Activated T-cell treated with anti-CD3 and anti-CD28 coated beads, Interleukin-2, amount 50 U/mL, for 72 hours (primary cell): ENCODE data around the gene PROSER1. TPM values are rescaled to one million over a fixed set of nuclear protein-coding genes. Genes with fewer than 3 reads are reported as not detected.
"Not testable (repeated sequence)": the region's sequence is repeated elsewhere in the genome, so short reads cannot be mapped to it uniquely, and the experiment has no call there.

Experiments
- ATAC-seq, 2 donors: fragments of 150-1000 bp; cut with Tn5 transposase; replicated peaks in 1 of 2; 2 replicates each; pipeline ENCODE4 v1.10.0; 2021; ENCODE audit warnings: moderate library complexity in 2 of 2, mild to moderate bottlenecking in 1 of 2
- DNase-seq, 2 donors: peaks; one replicate each; pipeline ENCODE4 v3.0.0; 2021 to 2022; ENCODE audit warnings: mixed read lengths in 1 of 2
- H3K27ac Mint-ChIP-seq: one replicate; pipeline ENCODE4 v1.8.0; 2022; ENCODE audit warnings: mild to moderate bottlenecking, moderate library complexity, mixed read lengths
- H3K27me3 Mint-ChIP-seq: one replicate; pipeline ENCODE4 v1.8.0; 2022; ENCODE audit warnings: low read depth, mixed read lengths
- H3K36me3 Mint-ChIP-seq, 2 donors: one replicate each; pipeline ENCODE4 v1.8.0; 2022; ENCODE audit warnings: mixed read lengths in 2 of 2, mild to moderate bottlenecking in 1 of 2; ENCODE audit not compliant: insufficient read depth in 2 of 2
- H3K4me1 Mint-ChIP-seq: one replicate; pipeline ENCODE4 v1.8.0; 2022; ENCODE audit warnings: low read depth, mixed read lengths
- H3K4me3 Mint-ChIP-seq, 2 donors: one replicate each; pipeline ENCODE4 v1.8.0; 2022; ENCODE audit warnings: mild to moderate bottlenecking in 2 of 2, mixed read lengths in 2 of 2, moderate library complexity in 2 of 2
- H3K9me3 Mint-ChIP-seq, 2 donors: one replicate each; pipeline ENCODE4 v1.8.0; 2022; ENCODE audit warnings: mixed read lengths in 2 of 2
- total RNA-seq, 2 donors: library from RNA; stranded (reverse); gene quantifications; one replicate each; pipeline ENCODE4 v1.2.3, GENCODE V29; 2022

PROSER1 gene
- total RNA-seq, 2 donors from 2014 or later, result 114 to 116 TPM

- Mint-ChIP-seq H3K27ac (no peak overlapping the region), H3K36me3 (peaks cover 21 to 34% of the 10 kb centered on the region in 2 donors), H3K9me3 (no peaks in the 10 kb centered on the region), H3K4me1 (no peaks in the 10 kb centered on the region), H3K27me3 (no peaks in the 10 kb centered on the region), H3K4me3 (no peak overlapping the region)
- ATAC-seq (peak; percentile 58 to 72), DNase-seq (peak in 1 of 2 donors; percentile 6)
Observed at GRCh38 chr13:39016787-39017186, 21.1 kb downstream of the PROSER1 start.

GRCh38 chr13:39016087-39016486 lies 21.8 kb downstream of the PROSER1 start:
- Mint-ChIP-seq H3K4me1 (no peaks in the 10 kb centered on the region), H3K4me3 (no peak overlapping the region), H3K27ac (no peak overlapping the region), H3K27me3 (no peaks in the 10 kb centered on the region), H3K36me3 (peaks cover 21 to 33% of the 10 kb centered on the region in 2 donors), H3K9me3 (no peaks in the 10 kb centered on the region)
- ATAC-seq, result peak; percentile 54 to 81
- no peak for DNase-seq

- no peak overlapping the region for H3K4me3 Mint-ChIP-seq
- ATAC-seq, result no peak
- no peak overlapping the region for H3K27ac Mint-ChIP-seq
- H3K9me3 Mint-ChIP-seq, result no peaks in the 10 kb centered on the region
- H3K36me3 Mint-ChIP-seq, result peaks cover 25 to 43% of the 10 kb centered on the region in 2 donors
- DNase-seq, result no peak
- no peaks in the 10 kb centered on the region for H3K27me3 Mint-ChIP-seq
- H3K4me1 Mint-ChIP-seq, result no peaks in the 10 kb centered on the region
Observed at GRCh38 chr13:39013462-39013861, 24.4 kb downstream of the PROSER1 start.

- no peak for ATAC-seq
Observed at GRCh38 chr13:39012608-39013007, 25.3 kb downstream of the PROSER1 start.

GRCh38 chr13:39006371-39007111 lies 31.3 kb downstream of the PROSER1 start:
- not testable (repeated sequence) for ATAC-seq, H3K27ac Mint-ChIP-seq, H3K27me3 Mint-ChIP-seq, DNase-seq, H3K4me3 Mint-ChIP-seq, H3K9me3 Mint-ChIP-seq, H3K4me1 Mint-ChIP-seq
- peaks cover 10 to 23% of the 10 kb centered on the region in 2 donors for H3K36me3 Mint-ChIP-seq

More at GRCh38 chr13:39012608-39013007, 25.3 kb downstream of the PROSER1 start:
- DNase-seq, result no peak
- Mint-ChIP-seq H3K4me1 (no peaks in the 10 kb centered on the region), H3K27me3 (no peaks in the 10 kb centered on the region), H3K4me3 (no peak overlapping the region), H3K36me3 (peaks cover 27 to 47% of the 10 kb centered on the region in 2 donors), H3K27ac (peak overlapping the region; percentile 36), H3K9me3 (peaks cover 0 to 3% of the 10 kb centered on the region in 2 donors)

GRCh38 chr13:38998739-38999138 lies 39.1 kb downstream of the PROSER1 start:
- H3K4me3 Mint-ChIP-seq, result no peak overlapping the region
- H3K4me1 Mint-ChIP-seq, result no peaks in the 10 kb centered on the region
- ATAC-seq, result no peak
- H3K27ac Mint-ChIP-seq, result no peak overlapping the region
- no peaks in the 10 kb centered on the region for H3K9me3 Mint-ChIP-seq
- DNase-seq, result no peak
- no peaks in the 10 kb centered on the region for H3K27me3 Mint-ChIP-seq
- H3K36me3 Mint-ChIP-seq, result no peaks in the 10 kb centered on the region

- Mint-ChIP-seq H3K36me3 (no peaks in the 10 kb centered on the region), H3K4me3 (no peak overlapping the region), H3K27ac (no peak overlapping the region), H3K4me1 (no peaks in the 10 kb centered on the region), H3K9me3 (no peaks in the 10 kb centered on the region), H3K27me3 (peaks cover 12% of the 10 kb centered on the region)
- no peak for ATAC-seq
- DNase-seq, result no peak
Observed at GRCh38 chr13:38993381-38993780, 44.5 kb downstream of the PROSER1 start.

- Mint-ChIP-seq H3K9me3 (no peaks in the 10 kb centered on the region), H3K27ac (no peak within 1 kb of the TSS), H3K36me3 (no peaks in the 10 kb centered on the region), H3K4me1 (no peaks in the 10 kb centered on the region), H3K4me3 (no peak within 1 kb of the TSS), H3K27me3 (peaks cover 18% of the 10 kb centered on the region)
- no peak for ATAC-seq
- DNase-seq, result no peak
Observed at GRCh38 chr13:38990693-38991092, 47.2 kb downstream of the PROSER1 start, which contains the start of gene STOML3. Gene STOML3, minus strand, starts transcription at chr13:38990831. Its CDS starts 110 bp downstream, at chr13:38990721.

GRCh38 chr13:38981096-38981495 lies 56.8 kb downstream of the PROSER1 start:
- Mint-ChIP-seq H3K9me3 (peaks cover 0 to 8% of the 10 kb centered on the region in 2 donors), H3K4me3 (no peak overlapping the region), H3K27me3 (peaks cover 30% of the 10 kb centered on the region), H3K36me3 (peaks cover 4 to 7% of the 10 kb centered on the region in 2 donors), H3K27ac (no peak overlapping the region), H3K4me1 (no peaks in the 10 kb centered on the region)
- ATAC-seq, result no peak
- no peak for DNase-seq

- ATAC-seq (no peak), DNase-seq (no peak)
- H3K4me3 Mint-ChIP-seq, result no peak overlapping the region
- H3K36me3 Mint-ChIP-seq, result peaks cover 4 to 7% of the 10 kb centered on the region in 2 donors
- peaks cover 0 to 8% of the 10 kb centered on the region in 2 donors for H3K9me3 Mint-ChIP-seq
- peaks cover 34% of the 10 kb centered on the region for H3K27me3 Mint-ChIP-seq
- no peak overlapping the region for H3K27ac Mint-ChIP-seq
- no peaks in the 10 kb centered on the region for H3K4me1 Mint-ChIP-seq
Observed at GRCh38 chr13:38980750-38981078, 57.2 kb downstream of the PROSER1 start.

GRCh38 chr13:38979891-38980749 lies 57.8 kb downstream of the PROSER1 start:
- no peak for DNase-seq
- Mint-ChIP-seq H3K4me3 (no peak overlapping the region), H3K4me1 (no peaks in the 10 kb centered on the region), H3K27me3 (peaks cover 34% of the 10 kb centered on the region), H3K27ac (no peak overlapping the region), H3K9me3 (peaks cover 0 to 8% of the 10 kb centered on the region in 2 donors), H3K36me3 (peaks cover 4 to 7% of the 10 kb centered on the region in 2 donors)
- ATAC-seq, result no peak

GRCh38 chr13:38970380-38971051 lies 67.4 kb downstream of the PROSER1 start:
- Mint-ChIP-seq H3K36me3 (no peaks in the 10 kb centered on the region), H3K4me3 (no peak overlapping the region)
- no peak for ATAC-seq

GRCh38 chr13:38969187-38969586 lies 68.7 kb downstream of the PROSER1 start:
- Mint-ChIP-seq H3K36me3 (no peaks in the 10 kb centered on the region), H3K4me3 (no peak overlapping the region), H3K27me3 (peaks cover 4% of the 10 kb centered on the region), H3K4me1 (no peaks in the 10 kb centered on the region), H3K27ac (no peak overlapping the region), H3K9me3 (no peaks in the 10 kb centered on the region)
- DNase-seq (no peak), ATAC-seq (no peak)

More at GRCh38 chr13:38970380-38971051, 67.4 kb downstream of the PROSER1 start:
- no peak for DNase-seq
- Mint-ChIP-seq H3K27ac (no peak overlapping the region), H3K4me1 (no peaks in the 10 kb centered on the region), H3K27me3 (peaks cover 4% of the 10 kb centered on the region), H3K9me3 (no peaks in the 10 kb centered on the region)
